BLaER1 (cell line): Measurements from ENCODE around the gene DIP2C.

Experiments used
- H3K27ac ChIP-seq: shearing (Covaris generic); formaldehyde crosslinking; 2 replicates; pipeline ENCODE4 v1.8.1; 2022
- H3K27me3 ChIP-seq: shearing (Covaris generic); formaldehyde crosslinking; 2 replicates; pipeline ENCODE4 v1.8.1; 2022
- H3K36me3 ChIP-seq: shearing (Covaris generic); formaldehyde crosslinking; 2 replicates; pipeline ENCODE4 v1.8.1; 2022
- H3K4me1 ChIP-seq: shearing (Covaris generic); formaldehyde crosslinking; 2 replicates; pipeline ENCODE4 v1.8.1; 2022
- H3K4me2 ChIP-seq: shearing (Covaris generic); formaldehyde crosslinking; 2 replicates; pipeline ENCODE4 v1.8.1; 2022
- H3K4me3 ChIP-seq: shearing (Covaris generic); formaldehyde crosslinking; 2 replicates; pipeline ENCODE4 v1.8.1; 2022
- H3K9ac ChIP-seq: shearing (Covaris generic); formaldehyde crosslinking; 2 replicates; pipeline ENCODE4 v1.8.1; 2022
- H3K9me3 ChIP-seq: shearing (Covaris generic); formaldehyde crosslinking; 2 replicates; pipeline ENCODE4 v1.8.1; 2022
- H4K20me1 ChIP-seq: shearing (Covaris generic); formaldehyde crosslinking; 2 replicates; pipeline ENCODE4 v1.8.1; 2022
- Cebpa-rat ChIP-seq: shearing (Covaris generic); IDR thresholded peaks from 2 replicates; pipeline ENCODE4 v1.8.1; 2022

The DIP2C gene

DNA sequence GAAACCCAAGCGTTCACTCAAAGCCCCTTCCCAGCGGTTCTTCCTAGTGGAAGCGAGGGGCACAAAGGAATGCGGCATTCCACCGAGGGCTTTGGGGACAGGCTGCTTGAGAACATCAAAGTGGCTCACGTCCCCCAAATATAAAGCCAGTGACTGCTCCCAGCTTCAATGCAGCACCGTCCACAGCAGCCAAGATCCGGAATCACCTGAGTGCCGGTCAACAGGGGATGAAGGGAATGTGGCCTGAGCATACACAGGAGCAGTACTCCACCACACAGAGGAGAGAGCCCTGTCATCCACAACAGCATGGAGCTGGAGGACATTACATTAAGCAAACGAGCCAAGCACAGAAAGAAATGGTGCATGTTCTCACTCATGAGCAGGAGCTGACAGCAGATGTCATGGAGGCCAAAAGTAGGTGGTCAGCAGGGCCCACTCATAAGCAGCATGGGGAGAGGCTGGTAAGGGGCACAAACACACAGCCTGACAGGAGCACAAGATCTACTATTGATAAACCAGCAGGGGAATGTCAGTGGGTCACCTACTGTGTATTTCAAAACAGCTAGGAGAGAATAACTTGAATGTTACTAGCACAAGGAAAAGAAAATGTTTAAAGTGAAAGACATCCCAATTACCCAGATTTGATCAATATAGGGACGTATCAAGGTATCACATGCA lies 79.5 kb downstream of the DIP2C start:
- Histone ChIP-seq H3K4me2 (no peak overlapping the region), H3K9ac (no peak overlapping the region), H3K27me3 (peaks cover 23% of the 10 kb centered on the region), H3K36me3 (peaks cover 6% of the 10 kb centered on the region; the same call in 1 of the 2 replicates), H3K27ac (no peak overlapping the region), H3K9me3 (no peaks in the 10 kb centered on the region), H3K4me3 (no peak overlapping the region), H3K4me1 (peaks cover 26% of the 10 kb centered on the region), H4K20me1 (peaks cover 93% of the 10 kb centered on the region)
- no peak for TF ChIP-seq Cebpa-rat

DNA sequence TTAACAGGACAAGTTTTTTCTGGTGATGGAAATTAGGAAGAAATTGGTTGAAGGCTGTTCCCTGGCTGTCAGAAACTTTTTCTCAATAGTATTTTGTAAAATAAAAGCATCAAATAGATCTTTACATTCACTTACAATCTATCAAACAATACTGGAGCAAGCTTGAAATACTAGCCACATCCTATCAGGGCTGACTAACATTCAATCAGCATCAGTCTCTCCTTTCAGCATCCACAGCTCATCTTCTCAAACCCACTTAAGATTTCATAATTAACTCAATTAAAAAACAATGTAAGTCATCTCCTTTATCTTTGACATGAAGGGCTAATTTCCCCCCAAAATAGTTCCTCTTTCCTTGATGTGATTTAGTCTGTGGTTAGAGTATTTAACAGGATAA lies 80.2 kb downstream of the DIP2C start:
- TF ChIP-seq Cebpa-rat = no peak
- Histone ChIP-seq H3K4me3 (no peak overlapping the region), H3K9me3 (no peaks in the 10 kb centered on the region), H3K27me3 (peaks cover 27% of the 10 kb centered on the region), H3K4me2 (no peak overlapping the region), H3K4me1 (peaks cover 26% of the 10 kb centered on the region), H4K20me1 (peaks cover 93% of the 10 kb centered on the region), H3K27ac (no peak overlapping the region), H3K36me3 (no peaks in the 10 kb centered on the region), H3K9ac (no peak overlapping the region)

GRCh38 chr10:608331-609261 lies 80.9 kb downstream of the DIP2C start:
- no peak overlapping the region for H3K27ac ChIP-seq
- peaks cover 27% of the 10 kb centered on the region for H3K27me3 ChIP-seq
- peaks cover 26% of the 10 kb centered on the region for H3K4me1 ChIP-seq

GRCh38 chr10:607545-608185 lies 81.8 kb downstream of the DIP2C start:
- H3K9me3 ChIP-seq = no peaks in the 10 kb centered on the region
- H3K27me3 ChIP-seq = peaks cover 27% of the 10 kb centered on the region
- H4K20me1 ChIP-seq = peaks cover 93% of the 10 kb centered on the region
- H3K36me3 ChIP-seq = no peaks in the 10 kb centered on the region
- H3K9ac ChIP-seq = no peak overlapping the region
- peaks cover 28% of the 10 kb centered on the region for H3K4me1 ChIP-seq
- H3K27ac ChIP-seq = no peak overlapping the region
- H3K4me3 ChIP-seq = no peak overlapping the region
- TF ChIP-seq Cebpa-rat = no peak
- peak overlapping the region; percentile 75 for H3K4me2 ChIP-seq

More at GRCh38 chr10:608331-609261, 80.9 kb downstream of the DIP2C start:
- Histone ChIP-seq H4K20me1 (peaks cover 93% of the 10 kb centered on the region), H3K4me3 (no peak overlapping the region), H3K4me2 (no peak overlapping the region), H3K9me3 (no peaks in the 10 kb centered on the region), H3K36me3 (no peaks in the 10 kb centered on the region), H3K9ac (no peak overlapping the region)
- no peak for TF ChIP-seq Cebpa-rat

- peaks cover 27% of the 10 kb centered on the region for H3K27me3 ChIP-seq
- H3K9me3 ChIP-seq = no peaks in the 10 kb centered on the region
- H3K4me2 ChIP-seq = peak overlapping the region; percentile 75
- no peak overlapping the region for H3K9ac ChIP-seq
- TF ChIP-seq Cebpa-rat = no peak
- H3K27ac ChIP-seq = no peak overlapping the region
- peaks cover 35% of the 10 kb centered on the region for H3K4me1 ChIP-seq
- H4K20me1 ChIP-seq = peaks cover 93% of the 10 kb centered on the region
- no peaks in the 10 kb centered on the region for H3K36me3 ChIP-seq
- H3K4me3 ChIP-seq = no peak overlapping the region
These were observed 82.5 kb downstream of the DIP2C start for GRCh38 chr10:606762-607544.

- Histone ChIP-seq H3K4me2 (peak overlapping the region; percentile 10; the same call in 1 of the 2 replicates), H3K27me3 (peaks cover 27% of the 10 kb centered on the region), H3K9ac (no peak overlapping the region), H4K20me1 (peaks cover 93% of the 10 kb centered on the region), H3K4me1 (peaks cover 47% of the 10 kb centered on the region), H3K27ac (no peak overlapping the region), H3K4me3 (no peak overlapping the region), H3K9me3 (no peaks in the 10 kb centered on the region), H3K36me3 (no peaks in the 10 kb centered on the region)
- no peak for TF ChIP-seq Cebpa-rat
These were observed 83.7 kb downstream of the DIP2C start for GRCh38 chr10:605632-606325.

- H3K4me1 ChIP-seq = peaks cover 49% of the 10 kb centered on the region
- no peak overlapping the region for H3K9ac ChIP-seq
- no peak overlapping the region for H3K4me3 ChIP-seq
- H3K4me2 ChIP-seq = peak overlapping the region; percentile 10; the same call in 1 of the 2 replicates
- TF ChIP-seq Cebpa-rat = no peak
- peaks cover 93% of the 10 kb centered on the region for H4K20me1 ChIP-seq
- no peaks in the 10 kb centered on the region for H3K9me3 ChIP-seq
- H3K27me3 ChIP-seq = peaks cover 27% of the 10 kb centered on the region
- H3K27ac ChIP-seq = no peak overlapping the region
- H3K36me3 ChIP-seq = no peaks in the 10 kb centered on the region
These were observed 84.5 kb downstream of the DIP2C start for GRCh38 chr10:604716-605631.

- no peak overlapping the region for H3K4me2 ChIP-seq
- peaks cover 27% of the 10 kb centered on the region for H3K27me3 ChIP-seq
- no peak overlapping the region for H3K9ac ChIP-seq
- H3K4me3 ChIP-seq = no peak overlapping the region
- H3K9me3 ChIP-seq = no peaks in the 10 kb centered on the region
- no peaks in the 10 kb centered on the region for H3K36me3 ChIP-seq
- TF ChIP-seq Cebpa-rat = no peak
- H4K20me1 ChIP-seq = peaks cover 93% of the 10 kb centered on the region
- H3K27ac ChIP-seq = no peak overlapping the region
- H3K4me1 ChIP-seq = peaks cover 57% of the 10 kb centered on the region
These were observed 85.7 kb downstream of the DIP2C start for GRCh38 chr10:603745-604144.
